AG09319 (cell line): Measurements from ENCODE around the gene KLK12.

Source experiments
- DNase-seq: peaks from one replicate; pipeline ENCODE4 v3.0.0-alpha.2; 2010; ENCODE audit warnings: low read depth; ENCODE audit errors: extremely low read depth
- TF ChIP-seq, protein P1 (sequence below): IDR thresholded peaks from 2 replicates; pipeline ENCODE4 v1.5.1; 2011; ENCODE audit warnings: low read depth, mild to moderate bottlenecking, inconsistent platforms, low read length, moderate library complexity

Gene KLK12

DNA sequence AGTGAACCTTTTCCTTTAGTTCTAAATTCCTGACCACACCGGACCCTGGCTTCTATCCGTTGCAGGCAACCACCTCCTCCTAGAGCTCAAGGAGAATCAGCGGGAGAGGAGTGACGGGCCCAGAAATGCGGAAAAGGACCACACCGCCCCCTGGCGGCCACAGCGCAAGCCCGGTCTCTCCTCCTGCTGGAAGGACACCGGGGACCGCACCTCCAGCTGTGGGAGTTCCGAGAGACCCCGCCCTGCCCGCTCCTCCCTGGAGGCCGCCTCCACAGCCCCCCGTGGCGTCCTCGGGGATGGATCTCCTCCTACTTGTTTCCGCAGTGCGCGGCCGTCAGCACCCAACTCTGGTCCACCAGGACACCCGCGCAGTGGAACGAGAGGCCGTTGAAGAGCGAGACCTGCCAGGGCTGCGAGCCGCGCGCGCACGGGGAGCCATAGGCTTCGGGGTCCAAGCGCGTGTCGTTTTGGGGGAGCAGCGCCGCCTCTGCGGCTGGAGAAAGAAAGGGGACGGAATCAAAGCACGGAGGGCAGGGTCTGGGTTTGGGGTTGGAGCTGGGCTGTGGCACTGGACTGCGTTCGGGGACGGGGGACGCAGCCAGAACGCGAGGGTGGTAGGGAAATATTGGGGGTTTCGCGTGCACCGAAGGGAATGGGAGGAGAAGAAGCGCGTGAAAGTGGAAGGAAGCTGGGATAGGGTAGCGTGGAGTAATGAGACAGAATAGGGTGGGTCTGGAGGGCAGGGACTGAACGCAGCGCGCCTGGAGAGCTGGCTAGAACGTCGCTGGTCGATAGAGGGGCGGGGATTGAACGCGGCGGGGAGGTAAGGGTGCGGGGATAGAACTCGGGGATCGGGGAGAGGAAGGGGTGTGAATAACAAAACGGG, 17.8 kb downstream of the KLK12 start:
- TF ChIP-seq, protein P1, sequence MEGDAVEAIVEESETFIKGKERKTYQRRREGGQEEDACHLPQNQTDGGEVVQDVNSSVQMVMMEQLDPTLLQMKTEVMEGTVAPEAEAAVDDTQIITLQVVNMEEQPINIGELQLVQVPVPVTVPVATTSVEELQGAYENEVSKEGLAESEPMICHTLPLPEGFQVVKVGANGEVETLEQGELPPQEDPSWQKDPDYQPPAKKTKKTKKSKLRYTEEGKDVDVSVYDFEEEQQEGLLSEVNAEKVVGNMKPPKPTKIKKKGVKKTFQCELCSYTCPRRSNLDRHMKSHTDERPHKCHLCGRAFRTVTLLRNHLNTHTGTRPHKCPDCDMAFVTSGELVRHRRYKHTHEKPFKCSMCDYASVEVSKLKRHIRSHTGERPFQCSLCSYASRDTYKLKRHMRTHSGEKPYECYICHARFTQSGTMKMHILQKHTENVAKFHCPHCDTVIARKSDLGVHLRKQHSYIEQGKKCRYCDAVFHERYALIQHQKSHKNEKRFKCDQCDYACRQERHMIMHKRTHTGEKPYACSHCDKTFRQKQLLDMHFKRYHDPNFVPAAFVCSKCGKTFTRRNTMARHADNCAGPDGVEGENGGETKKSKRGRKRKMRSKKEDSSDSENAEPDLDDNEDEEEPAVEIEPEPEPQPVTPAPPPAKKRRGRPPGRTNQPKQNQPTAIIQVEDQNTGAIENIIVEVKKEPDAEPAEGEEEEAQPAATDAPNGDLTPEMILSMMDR, result peak; percentile 8; the same call in 1 of the 2 replicates
- DNase-seq, result no peak

DNA sequence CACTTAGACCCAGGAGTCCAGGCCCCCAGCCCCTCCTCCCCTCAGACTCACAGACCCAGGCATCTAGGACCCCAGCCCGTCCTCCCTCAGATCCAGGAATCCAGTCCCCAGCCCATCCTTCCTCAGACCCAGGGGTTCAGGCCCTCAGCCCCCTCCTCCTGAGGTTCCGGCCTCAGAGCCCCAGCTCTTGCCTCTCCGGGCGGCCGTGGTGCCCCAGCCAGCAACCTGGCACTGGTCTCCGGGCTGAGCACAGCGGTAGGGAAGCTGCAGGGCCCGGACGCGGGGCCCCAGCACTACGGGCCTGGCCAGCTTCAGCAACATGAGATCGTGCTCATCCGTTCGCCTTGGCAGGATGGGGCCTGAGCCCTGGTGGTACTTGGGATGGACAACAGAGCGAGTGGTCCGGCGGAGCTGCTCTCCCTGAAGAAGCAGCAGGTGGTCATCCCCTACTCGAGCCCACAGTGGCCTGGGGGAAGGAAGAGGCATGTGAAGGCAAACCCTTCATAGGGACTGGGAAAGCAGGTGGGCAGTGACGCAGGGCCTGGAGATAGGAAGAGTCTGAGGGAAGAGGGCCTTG, 19.0 kb downstream of the KLK12 start:
- no peak for DNase-seq
- TF ChIP-seq, protein P1, result no peak

DNA sequence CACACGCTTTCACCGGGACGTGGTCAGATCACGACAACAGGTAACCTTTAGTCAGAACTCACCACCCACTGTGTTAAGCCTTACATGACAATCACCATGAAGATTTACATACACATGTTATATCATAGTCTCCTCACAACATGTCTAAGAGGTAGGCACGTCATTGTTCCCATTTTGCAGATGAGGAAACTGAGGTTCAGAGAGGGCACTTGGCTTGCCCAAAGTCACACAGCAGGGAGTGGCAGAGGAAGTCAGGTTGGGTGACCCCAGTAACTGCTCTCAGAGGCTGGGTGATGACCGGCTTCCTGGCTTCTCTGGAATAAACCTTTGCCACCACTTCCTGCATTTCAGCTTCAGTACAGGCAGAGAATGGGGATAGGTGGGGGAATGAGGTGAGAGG, 20.6 kb downstream of the KLK12 start:
- TF ChIP-seq, protein P1, result no peak

DNA sequence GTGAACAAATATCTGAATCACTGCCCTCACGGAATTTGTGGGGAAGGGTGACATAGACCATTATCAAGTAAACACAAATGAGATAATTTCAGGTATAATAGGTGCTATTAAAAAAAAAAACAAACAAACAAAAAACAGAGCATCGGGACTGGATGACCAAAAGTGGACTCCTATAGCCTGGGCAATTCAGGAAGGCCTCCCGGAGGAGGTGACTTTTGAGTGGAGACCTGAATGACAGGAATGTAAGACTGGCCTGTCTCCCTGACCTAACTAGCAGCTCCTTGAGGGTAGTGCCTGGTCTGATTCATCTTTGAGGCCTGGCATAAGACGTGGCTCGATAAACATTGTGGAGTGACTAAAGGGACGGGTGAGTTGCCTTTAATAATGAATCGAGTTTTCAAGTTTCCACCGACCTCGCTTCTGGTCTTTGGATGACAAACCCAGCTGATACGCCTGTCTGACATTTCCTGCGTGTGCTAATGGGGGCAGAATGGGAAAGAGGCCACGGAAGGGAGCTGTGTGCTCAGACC, 22.1 kb downstream of the KLK12 start:
- DNase-seq, result no peak
- TF ChIP-seq, protein P1, result no peak

More for the DNA sequence above, 20.6 kb downstream of the KLK12 start:
- no peak for DNase-seq

DNA sequence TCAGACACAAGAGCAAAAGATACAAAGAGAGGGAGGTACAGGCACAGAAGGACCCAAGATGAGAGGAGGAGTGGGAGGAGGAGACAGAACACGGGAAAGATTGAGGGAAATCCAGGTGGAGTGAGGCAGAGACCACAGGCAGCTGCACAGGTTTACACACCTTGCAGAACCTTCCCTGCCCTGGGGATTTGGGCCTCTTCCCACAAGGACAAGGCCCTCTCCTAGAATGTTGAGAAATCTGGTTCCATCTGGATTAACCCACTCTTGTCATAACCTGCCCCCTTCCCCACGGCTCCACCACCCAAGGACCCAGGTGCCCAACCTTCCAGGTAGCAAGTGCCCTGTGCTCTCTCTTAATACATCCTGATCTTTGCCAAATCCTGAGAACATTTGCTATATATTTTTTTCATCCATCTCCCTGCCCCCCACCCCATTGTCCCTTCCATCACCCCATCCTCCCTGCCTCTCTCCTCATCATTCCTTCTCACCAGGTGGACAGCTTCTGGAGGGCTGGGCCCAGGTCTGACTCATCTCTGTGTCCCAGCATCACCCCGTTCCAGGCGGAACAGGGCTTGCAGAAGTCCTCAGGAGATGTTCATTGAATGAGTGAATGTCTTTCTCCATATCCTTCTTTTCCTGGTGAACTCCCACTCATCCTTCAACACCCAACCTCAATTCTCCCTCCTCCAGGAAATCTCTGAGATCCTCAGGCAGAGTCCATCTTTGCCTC, 24.6 kb downstream of the KLK12 start:
- DNase-seq, result no peak
- TF ChIP-seq, protein P1, result no peak

DNA sequence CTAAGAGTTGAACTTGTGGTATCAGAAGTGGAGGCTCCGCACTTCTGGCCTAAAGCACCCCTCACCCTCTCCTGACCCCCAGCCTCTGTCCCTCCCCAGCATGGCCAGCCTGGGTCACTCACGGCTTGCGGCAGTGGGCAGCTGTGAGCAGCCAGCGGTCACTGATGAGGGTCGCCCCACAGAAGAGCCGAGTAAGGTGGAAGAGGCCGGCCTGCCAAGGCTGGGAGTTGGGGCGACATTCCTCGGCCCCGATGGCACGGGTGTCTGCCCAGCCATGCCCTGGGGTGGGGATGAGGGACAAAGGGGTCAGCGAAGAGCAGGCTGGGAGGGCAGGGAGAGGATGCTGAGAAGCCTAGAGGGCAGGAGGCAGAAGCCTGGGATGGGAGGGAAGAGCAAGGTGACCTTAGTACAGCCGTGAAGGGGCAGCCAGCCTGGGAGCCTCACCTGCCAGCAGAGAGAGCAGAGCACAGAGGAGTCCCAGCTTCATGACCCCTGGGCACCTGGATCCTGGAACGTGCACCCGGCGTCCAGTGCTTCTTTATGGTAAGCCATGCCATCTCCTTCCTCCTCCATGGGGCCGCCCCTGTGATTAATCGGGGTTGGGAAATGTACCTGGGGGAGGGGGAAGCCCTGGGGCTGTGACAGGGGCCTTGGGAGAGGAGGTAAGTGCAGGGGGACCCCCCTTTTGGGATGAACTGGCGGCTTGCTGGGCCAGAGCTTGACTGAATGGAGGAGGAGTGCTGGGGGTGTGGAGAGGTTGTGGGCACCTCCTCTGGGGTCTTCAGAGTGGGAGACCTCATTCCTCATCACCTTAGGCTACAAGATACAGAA, 25.5 kb downstream of the KLK12 start:
- TF ChIP-seq, protein P1, result no peak

More for the DNA sequence above, 25.5 kb downstream of the KLK12 start:
- DNase-seq, result no peak
